Measurements from ENCODE around the gene SH3GL2.
A peak's percentile ranks its signal among the peaks of the same experiment; 100 is the strongest.

SH3GL2 gene

GRCh38 chr9:17578911-17579793 is at the start of gene SH3GL2:
Gene SH3GL2, plus strand, starts transcription at chr9:17579066.
- no peak for DNase-seq (ENCODE audit: low read depth in 2 of 2)

GRCh38 chr9:17531642-17532254 is 47.1 kb upstream of the SH3GL2 start:
- peak in 1 of 2 donors; percentile 15 for DNase-seq (ENCODE audit: low read depth in 2 of 2)

GRCh38 chr9:17532461-17532860 is 46.4 kb upstream of the SH3GL2 start:
- no peak for DNase-seq (ENCODE audit: low read depth in 2 of 2)

- no peak for DNase-seq (ENCODE audit: low read depth in 2 of 2)
These were observed 43.7 kb upstream of the SH3GL2 start for GRCh38 chr9:17535176-17535575.

GRCh38 chr9:17536027-17536426 is 42.8 kb upstream of the SH3GL2 start:
- DNase-seq (ENCODE audit: low read depth in 2 of 2), result no peak

GRCh38 chr9:17551023-17551422 is 27.8 kb upstream of the SH3GL2 start:
- DNase-seq (ENCODE audit: low read depth in 2 of 2), result no peak

- DNase-seq (ENCODE audit: low read depth in 2 of 2), result no peak
These were observed 23.4 kb upstream of the SH3GL2 start for GRCh38 chr9:17555362-17556054.

- DNase-seq (ENCODE audit: low read depth in 2 of 2), result no peak
These were observed 22.6 kb upstream of the SH3GL2 start for GRCh38 chr9:17556255-17556654.

GRCh38 chr9:17556935-17557334 is 21.9 kb upstream of the SH3GL2 start:
- no peak for DNase-seq (ENCODE audit: low read depth in 2 of 2)

GRCh38 chr9:17571825-17572224 is 7.0 kb upstream of the SH3GL2 start:
- DNase-seq (ENCODE audit: low read depth in 2 of 2), result no peak

GRCh38 chr9:17574342-17574741 is 4.5 kb upstream of the SH3GL2 start:
- no peak for DNase-seq (ENCODE audit: low read depth in 2 of 2)

- DNase-seq (ENCODE audit: low read depth in 2 of 2), result no peak
These were observed 322 bp upstream of the SH3GL2 start for GRCh38 chr9:17578577-17578910.

- DNase-seq (ENCODE audit: low read depth in 2 of 2), result no peak
These were observed 1.3 kb downstream of the SH3GL2 start for GRCh38 chr9:17580119-17580518.

- no peak for DNase-seq (ENCODE audit: low read depth in 2 of 2)
These were observed 8.2 kb downstream of the SH3GL2 start for GRCh38 chr9:17587113-17587512.

- no peak for DNase-seq (ENCODE audit: low read depth in 2 of 2)
These were observed 9.5 kb downstream of the SH3GL2 start for GRCh38 chr9:17588395-17588794.

- DNase-seq (ENCODE audit: low read depth in 2 of 2), result no peak
These were observed 10.1 kb downstream of the SH3GL2 start for GRCh38 chr9:17588941-17589340.

- no peak for DNase-seq (ENCODE audit: low read depth in 2 of 2)
These were observed 10.9 kb downstream of the SH3GL2 start for GRCh38 chr9:17589771-17590170.

- DNase-seq (ENCODE audit: low read depth in 2 of 2), result no peak
These were observed 16.1 kb downstream of the SH3GL2 start for GRCh38 chr9:17594961-17595360.

GRCh38 chr9:17597977-17598376 is 19.1 kb downstream of the SH3GL2 start:
- DNase-seq (ENCODE audit: low read depth in 2 of 2), result no peak

- DNase-seq (ENCODE audit: low read depth in 2 of 2), result no peak
These were observed 22.2 kb downstream of the SH3GL2 start for GRCh38 chr9:17600962-17601593.

GRCh38 chr9:17604556-17604955 is 25.7 kb downstream of the SH3GL2 start:
- DNase-seq (ENCODE audit: low read depth in 2 of 2), result no peak

GRCh38 chr9:17609312-17610005 is 30.6 kb downstream of the SH3GL2 start:
- DNase-seq (ENCODE audit: low read depth in 2 of 2), result no peak
